Measurements from ENCODE around the gene SMARCA4. TPM values are rescaled to one million over a fixed set of nuclear protein-coding genes. Genes with fewer than 3 reads are reported as not detected.

The SMARCA4 gene
- total RNA-seq, 2 experiments from 2014 or later: 69.6 to 74.5 TPM

GRCh38 chr19:11046605-11047354 is 86.0 kb downstream of the SMARCA4 start:
- intact Hi-C loops (cut with DNase I, micrococcal nuclease): no loop called here
- DNase-seq (no peak), ATAC-seq (ENCODE audit: poor library complexity) (no peak)
- Mint-ChIP-seq H3K36me3 (ENCODE audit: low read depth) (peaks cover 27% of the 10 kb centered on the region), H3K9me3 (no peaks in the 10 kb centered on the region), H3K4me1 (ENCODE audit: low read depth) (peaks cover 41% of the 10 kb centered on the region), H3K4me3 (no peak overlapping the region), H3K27ac (peak overlapping the region; percentile 71), H3K27me3 (no peaks in the 10 kb centered on the region)
- Histone ChIP-seq H3K9me3 (ENCODE audit: control insufficient read depth in 1 of 2, insufficient read depth in 1 of 2, low read length in 2 of 2) (no peaks in the 10 kb centered on the region), H3K4me1 (ENCODE audit: insufficient read depth, low read length) (peaks cover 44% of the 10 kb centered on the region), H3K27me3 (ENCODE audit: control insufficient read depth in 1 of 2, insufficient read depth in 2 of 2, low read length in 2 of 2) (no peaks in the 10 kb centered on the region), H3K4me3 (ENCODE audit: low read length) (no peak overlapping the region), H3K36me3 (ENCODE audit: insufficient read depth, low read length) (peaks cover 20% of the 10 kb centered on the region), H3K27ac (ENCODE audit: low read depth in 1 of 2, low read length in 2 of 2) (no peak overlapping the region)
- ChIA-PET POLR2A (no interaction called here), CTCF (interaction anchor here (0.9 to 1.9 kb wide), 2 partner anchors 17 to 79 kb away, joined by 3 to 5 read pairs; no protein-coding TSS in a partner anchor)
- no peak for TF ChIP-seq CTCF (IDR thresholded peaks at IDR 0.05)

- Histone ChIP-seq H3K4me3 (ENCODE audit: low read length) (no peak overlapping the region), H3K27ac (ENCODE audit: low read depth in 1 of 2, low read length in 2 of 2) (peak overlapping the region in 1 of 2 donors; percentile 44), H3K4me1 (ENCODE audit: insufficient read depth, low read length) (peaks cover 55% of the 10 kb centered on the region), H3K9me3 (ENCODE audit: control insufficient read depth in 1 of 2, insufficient read depth in 1 of 2, low read length in 2 of 2) (no peaks in the 10 kb centered on the region), H3K27me3 (ENCODE audit: control insufficient read depth in 1 of 2, insufficient read depth in 2 of 2, low read length in 2 of 2) (no peaks in the 10 kb centered on the region), H3K36me3 (ENCODE audit: insufficient read depth, low read length) (peaks cover 16% of the 10 kb centered on the region)
- H3K4me3 Mint-ChIP-seq: no peak overlapping the region
- POLR2A ChIA-PET: interaction anchor here (1.9 kb wide), 1 partner anchor 43 kb away, joined by 9 read pairs; no protein-coding TSS in a partner anchor
- no peak for TF ChIP-seq CTCF (IDR thresholded peaks at IDR 0.05)
- H3K36me3 Mint-ChIP-seq (ENCODE audit: low read depth): peaks cover 17% of the 10 kb centered on the region
- ATAC-seq (ENCODE audit: poor library complexity): no peak
- H3K27ac Mint-ChIP-seq: peak overlapping the region; percentile 93
- CTCF ChIA-PET: interaction anchor here (0.6 to 0.8 kb wide), 2 partner anchors 12 to 544 kb away, joined by 3 to 4 read pairs; no protein-coding TSS in a partner anchor
- no peaks in the 10 kb centered on the region for H3K9me3 Mint-ChIP-seq
- H3K4me1 Mint-ChIP-seq (ENCODE audit: low read depth): peaks cover 46% of the 10 kb centered on the region
- H3K27me3 Mint-ChIP-seq: no peaks in the 10 kb centered on the region
- DNase-seq: no peak
- intact Hi-C loops (cut with DNase I, micrococcal nuclease): no loop called here
Observed at GRCh38 chr19:11047866-11048265, 87.0 kb downstream of the SMARCA4 start.

DNA sequence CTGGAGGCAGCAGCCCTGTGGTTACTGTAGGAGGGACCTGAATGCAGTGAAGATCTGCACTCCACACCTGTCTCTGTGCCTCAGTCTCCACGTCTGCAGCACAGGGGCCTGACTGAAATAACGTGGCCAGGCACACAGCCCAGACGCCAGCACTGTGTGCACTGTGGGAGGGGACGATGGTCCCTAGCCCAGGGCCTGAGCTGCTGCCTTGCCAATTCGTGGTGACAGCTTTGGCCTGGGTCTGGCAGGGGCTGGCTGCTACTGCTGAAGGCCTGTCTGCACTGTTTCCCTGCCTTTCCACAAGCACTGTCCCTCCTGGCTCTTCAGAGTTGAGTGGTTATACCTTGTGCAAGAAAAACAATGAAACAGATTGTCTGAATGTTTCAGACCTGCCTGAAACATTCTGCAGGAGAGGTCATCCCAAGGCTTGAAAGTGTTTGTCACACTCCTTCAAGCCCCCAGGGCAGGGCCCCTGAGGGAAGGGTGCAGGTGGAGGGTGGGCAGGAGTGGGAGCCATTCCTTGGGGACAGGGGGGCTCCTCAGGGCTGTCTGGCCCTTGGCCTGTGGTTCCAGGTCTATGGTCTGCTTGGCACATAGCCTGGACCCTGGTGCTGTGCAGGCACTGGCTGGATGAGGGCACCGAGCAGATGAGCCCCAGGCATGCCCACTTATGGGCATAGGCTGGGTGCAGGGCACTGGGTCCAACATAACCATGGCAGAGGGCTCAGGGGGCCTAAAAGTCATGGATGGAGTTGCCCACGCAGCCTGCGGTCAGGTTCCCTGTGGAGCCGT is 89.7 kb downstream of the SMARCA4 start:
- Histone ChIP-seq H3K9me3 (ENCODE audit: control insufficient read depth in 1 of 2, insufficient read depth in 1 of 2, low read length in 2 of 2) (no peaks in the 10 kb centered on the region), H3K27ac (ENCODE audit: low read depth in 1 of 2, low read length in 2 of 2) (peak overlapping the region; percentile 64 to 80), H3K4me3 (ENCODE audit: low read length) (no peak overlapping the region), H3K36me3 (ENCODE audit: insufficient read depth, low read length) (peaks cover 7% of the 10 kb centered on the region), H3K4me1 (ENCODE audit: insufficient read depth, low read length) (peaks cover 62% of the 10 kb centered on the region), H3K27me3 (ENCODE audit: control insufficient read depth in 1 of 2, insufficient read depth in 2 of 2, low read length in 2 of 2) (no peaks in the 10 kb centered on the region)
- Mint-ChIP-seq H3K36me3 (ENCODE audit: low read depth) (peaks cover 5% of the 10 kb centered on the region), H3K4me3 (peak overlapping the region; percentile 34), H3K27ac (peak overlapping the region; percentile 93), H3K9me3 (no peaks in the 10 kb centered on the region), H3K27me3 (no peaks in the 10 kb centered on the region), H3K4me1 (ENCODE audit: low read depth) (peaks cover 46% of the 10 kb centered on the region)
- POLR2A ChIA-PET: interaction anchor here (1.8 kb wide), 1 partner anchor 39 kb away, joined by 8 read pairs; the partner anchor contains the start of gene LDLR
- no peak for DNase-seq
- intact Hi-C loops (cut with DNase I, micrococcal nuclease): no loop called here
- no peak for TF ChIP-seq CTCF (IDR thresholded peaks at IDR 0.05)
- CTCF ChIA-PET: interaction anchor here (0.7 kb wide), 1 partner anchor 82 kb away, joined by 3 read pairs; no protein-coding TSS in a partner anchor
- no peak for ATAC-seq (ENCODE audit: poor library complexity)
